Thoracic aorta (tissue), 2 donors: ENCODE results near the gene PADI6. TPM values are rescaled to one million over a fixed set of nuclear protein-coding genes. Genes with fewer than 3 reads are reported as not detected.

ENCODE experiments used
- ATAC-seq: fragments of 150-250 bp; one replicate; pipeline ENCODE4 v1.8.0; 2017; ENCODE audit warnings: low read depth; ENCODE audit not compliant: insufficient number of reproducible peaks, low FRiP score
- DNase-seq: peaks from one replicate; pipeline ENCODE4 v3.0.0-alpha.2; 2020; ENCODE audit warnings: low spot score
- H3K27ac ChIP-seq, 2 donors: fragments of 200-600 bp; sonication (generic); 1 replicate in 1 of 2; 2 replicates in 1 of 2; pipeline ENCODE4 v1.5.1; 2016; ENCODE audit warnings: mild to moderate bottlenecking in 2 of 2, moderate library complexity in 2 of 2
- H3K27me3 ChIP-seq: fragments of 200-600 bp; sonication (generic); replicated peaks from 2 replicates; pipeline ENCODE4 v1.6.0; 2016; ENCODE audit warnings: mild to moderate bottlenecking; ENCODE audit not compliant: insufficient read depth
- H3K36me3 ChIP-seq: fragments of 200-600 bp; sonication (generic); one replicate; pipeline ENCODE4 v1.5.1; 2016
- H3K4me1 ChIP-seq, 2 donors: fragments of 200-600 bp; sonication (generic); 1 replicate in 1 of 2; 2 replicates in 1 of 2; pipeline versions ENCODE4 v1.5.1 to v1.6.0; 2016; ENCODE audit warnings: low read depth in 2 of 2, mild to moderate bottlenecking in 1 of 2; ENCODE audit not compliant: control insufficient read depth in 1 of 2
- H3K4me3 ChIP-seq: fragments of 200-600 bp; sonication (generic); 2 replicates; pipeline ENCODE4 v1.5.1; 2016; ENCODE audit warnings: mild to moderate bottlenecking
- H3K9me3 ChIP-seq: fragments of 200-600 bp; sonication (generic); 2 replicates; pipeline ENCODE4 v1.5.1; 2016
- total RNA-seq, 2 donors: library from RNA; depleted of rRNA; stranded (reverse); fragments of >200 nt; gene quantifications; one replicate each; pipeline versions ENCODE4 v1.1.0 to v1.2.3, GENCODE V29; 2016
- TF ChIP-seq, protein P1 (sequence below): fragments of 200-600 bp; sonication (generic); IDR thresholded peaks from one replicate; pipeline ENCODE4 v1.5.1; 2019; ENCODE audit warnings: antibody characterized with exemption

The PADI6 gene
- not detected for total RNA-seq

DNA sequence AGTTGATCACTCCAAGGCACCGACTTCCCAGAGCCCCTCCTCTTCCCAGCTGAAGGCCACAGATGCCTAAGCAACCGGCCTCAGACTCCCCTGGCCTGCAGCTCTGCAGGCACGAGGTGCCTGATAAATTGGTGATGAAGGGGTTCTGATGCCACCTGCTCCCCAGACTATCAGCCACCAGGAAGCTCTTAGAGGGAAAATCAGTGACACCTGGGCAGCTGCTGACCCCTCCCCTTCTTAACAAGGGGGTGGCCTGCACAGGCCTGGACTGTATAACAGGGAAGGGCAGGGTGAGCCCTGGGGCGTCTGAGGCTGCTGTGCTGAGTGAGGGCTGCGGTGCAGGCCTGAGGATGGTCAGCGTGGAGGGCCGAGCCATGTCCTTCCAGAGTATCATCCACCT is at the start of gene PADI6:
Gene PADI6, plus strand, starts transcription at position 301 of the 400 bp plus-strand sequence. Its CDS starts 50 bp downstream, at position 351.
- no peaks in the 10 kb centered on the region for H3K27me3 ChIP-seq
- ATAC-seq, result no peak
- H3K36me3 ChIP-seq, result no peaks in the 10 kb centered on the region

DNA sequence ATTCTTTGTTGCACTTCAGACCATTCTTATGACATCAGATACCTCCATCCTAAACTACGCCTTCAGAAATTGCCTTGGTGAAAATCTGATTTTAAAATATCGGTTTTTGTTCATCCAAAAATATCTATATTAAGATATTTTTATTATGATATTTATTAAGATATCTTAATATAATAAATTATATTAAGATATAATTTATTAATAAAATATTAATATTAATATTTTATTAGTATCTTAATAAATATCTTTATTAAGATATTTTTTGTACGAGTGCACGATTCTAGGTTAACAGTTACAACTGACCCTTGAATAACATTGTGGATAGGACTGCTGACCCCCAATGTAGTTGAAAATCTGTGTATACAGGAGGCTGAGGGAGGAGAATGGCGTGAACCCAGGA is 43.1 kb upstream of the PADI6 start:
- Histone ChIP-seq H3K4me3 (no peak overlapping the region), H3K9me3 (no peaks in the 10 kb centered on the region), H3K27ac (no peak overlapping the region), H3K27me3 (no peaks in the 10 kb centered on the region), H3K36me3 (no peaks in the 10 kb centered on the region), H3K4me1 (no peaks in the 10 kb centered on the region)
- TF ChIP-seq, protein P1, sequence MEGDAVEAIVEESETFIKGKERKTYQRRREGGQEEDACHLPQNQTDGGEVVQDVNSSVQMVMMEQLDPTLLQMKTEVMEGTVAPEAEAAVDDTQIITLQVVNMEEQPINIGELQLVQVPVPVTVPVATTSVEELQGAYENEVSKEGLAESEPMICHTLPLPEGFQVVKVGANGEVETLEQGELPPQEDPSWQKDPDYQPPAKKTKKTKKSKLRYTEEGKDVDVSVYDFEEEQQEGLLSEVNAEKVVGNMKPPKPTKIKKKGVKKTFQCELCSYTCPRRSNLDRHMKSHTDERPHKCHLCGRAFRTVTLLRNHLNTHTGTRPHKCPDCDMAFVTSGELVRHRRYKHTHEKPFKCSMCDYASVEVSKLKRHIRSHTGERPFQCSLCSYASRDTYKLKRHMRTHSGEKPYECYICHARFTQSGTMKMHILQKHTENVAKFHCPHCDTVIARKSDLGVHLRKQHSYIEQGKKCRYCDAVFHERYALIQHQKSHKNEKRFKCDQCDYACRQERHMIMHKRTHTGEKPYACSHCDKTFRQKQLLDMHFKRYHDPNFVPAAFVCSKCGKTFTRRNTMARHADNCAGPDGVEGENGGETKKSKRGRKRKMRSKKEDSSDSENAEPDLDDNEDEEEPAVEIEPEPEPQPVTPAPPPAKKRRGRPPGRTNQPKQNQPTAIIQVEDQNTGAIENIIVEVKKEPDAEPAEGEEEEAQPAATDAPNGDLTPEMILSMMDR, result no peak
- no peak for ATAC-seq
- no peak for DNase-seq

More for the DNA sequence above, at the start of gene PADI6:
- TF ChIP-seq, protein P1, result no peak
- no peak for DNase-seq
- Histone ChIP-seq H3K9me3 (no peaks in the 10 kb centered on the region), H3K27ac (no peak within 1 kb of the TSS), H3K4me1 (no peaks in the 10 kb centered on the region), H3K4me3 (no peak within 1 kb of the TSS)

DNA sequence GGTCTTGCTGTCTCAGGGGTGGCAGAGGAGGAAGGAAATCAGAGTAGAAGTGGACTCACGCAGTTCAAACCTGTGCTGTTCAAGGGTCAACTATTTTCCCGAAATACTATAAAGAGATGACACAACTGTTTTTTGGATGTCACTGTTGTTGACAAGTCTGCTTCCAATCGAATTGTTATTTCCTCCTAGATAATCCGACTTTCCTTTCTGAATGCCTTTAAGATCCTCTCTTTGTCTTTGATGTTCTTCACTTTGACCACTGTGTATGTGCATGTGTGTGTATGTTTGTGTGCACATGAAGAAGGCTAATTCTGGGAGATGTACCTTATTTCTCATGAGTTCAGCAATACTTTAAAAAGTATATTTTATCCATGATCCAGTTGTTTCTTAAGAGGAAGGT is 42.4 kb upstream of the PADI6 start:
- TF ChIP-seq, protein P1, result no peak
- Histone ChIP-seq H3K36me3 (no peaks in the 10 kb centered on the region), H3K4me1 (no peaks in the 10 kb centered on the region), H3K27me3 (no peaks in the 10 kb centered on the region), H3K9me3 (no peaks in the 10 kb centered on the region), H3K4me3 (no peak overlapping the region), H3K27ac (no peak overlapping the region)
- ATAC-seq (no peak), DNase-seq (no peak)

DNA sequence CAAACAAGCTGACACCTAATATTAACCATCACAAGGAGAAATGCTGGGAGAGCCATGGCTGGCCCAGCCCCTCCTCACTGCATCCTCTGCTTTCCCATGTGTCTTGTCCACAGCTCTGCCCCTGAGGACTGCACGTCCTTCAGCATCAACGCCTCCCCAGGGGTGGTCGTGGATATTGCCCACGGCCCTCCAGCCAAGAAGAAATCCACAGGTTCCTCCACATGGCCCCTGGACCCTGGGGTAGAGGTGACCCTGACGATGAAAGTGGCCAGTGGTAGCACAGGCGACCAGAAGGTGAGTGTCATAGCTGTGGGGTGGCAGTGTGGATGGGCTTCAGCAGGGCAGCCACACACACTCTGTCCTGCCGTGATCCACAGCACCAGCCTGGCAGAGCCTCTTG is 41.1 kb upstream of the PADI6 start:
- Histone ChIP-seq H3K27me3 (no peaks in the 10 kb centered on the region), H3K27ac (no peak overlapping the region), H3K4me3 (no peak overlapping the region), H3K4me1 (no peaks in the 10 kb centered on the region), H3K9me3 (no peaks in the 10 kb centered on the region), H3K36me3 (no peaks in the 10 kb centered on the region)
- no peak for ATAC-seq
- TF ChIP-seq, protein P1, result no peak
- no peak for DNase-seq

DNA sequence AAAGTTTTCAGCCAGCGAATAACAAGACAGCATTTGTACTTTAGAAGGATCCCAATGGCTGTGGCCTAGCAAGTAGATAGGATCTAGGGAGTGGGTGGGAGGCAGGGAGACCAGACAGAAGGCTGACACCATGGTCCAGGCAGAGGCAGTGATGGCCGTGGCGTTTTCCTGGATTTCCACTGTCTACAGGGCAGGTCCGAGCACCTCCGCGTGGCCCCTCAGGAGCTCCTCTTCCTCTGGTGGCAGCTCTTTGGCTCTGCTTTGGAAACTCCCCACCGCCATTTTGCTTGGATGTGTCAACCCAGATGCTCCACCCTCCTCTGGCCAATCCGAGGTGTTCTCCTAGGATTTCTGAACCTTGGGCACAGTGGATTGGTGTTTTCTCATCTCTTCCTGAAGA is 38.9 kb upstream of the PADI6 start:
- Histone ChIP-seq H3K4me1 (no peaks in the 10 kb centered on the region), H3K36me3 (no peaks in the 10 kb centered on the region), H3K27ac (no peak overlapping the region), H3K27me3 (no peaks in the 10 kb centered on the region), H3K4me3 (no peak overlapping the region), H3K9me3 (no peaks in the 10 kb centered on the region)
- TF ChIP-seq, protein P1, result no peak
- ATAC-seq (no peak), DNase-seq (no peak)
